ENCODE measurements around the gene REXO1.
A peak's percentile ranks its signal among the peaks of the same experiment; 100 is the strongest.
"Not testable (repeated sequence)": the region's sequence is repeated elsewhere in the genome, so short reads cannot be mapped to it uniquely, and the experiment has no call there.

DNA sequence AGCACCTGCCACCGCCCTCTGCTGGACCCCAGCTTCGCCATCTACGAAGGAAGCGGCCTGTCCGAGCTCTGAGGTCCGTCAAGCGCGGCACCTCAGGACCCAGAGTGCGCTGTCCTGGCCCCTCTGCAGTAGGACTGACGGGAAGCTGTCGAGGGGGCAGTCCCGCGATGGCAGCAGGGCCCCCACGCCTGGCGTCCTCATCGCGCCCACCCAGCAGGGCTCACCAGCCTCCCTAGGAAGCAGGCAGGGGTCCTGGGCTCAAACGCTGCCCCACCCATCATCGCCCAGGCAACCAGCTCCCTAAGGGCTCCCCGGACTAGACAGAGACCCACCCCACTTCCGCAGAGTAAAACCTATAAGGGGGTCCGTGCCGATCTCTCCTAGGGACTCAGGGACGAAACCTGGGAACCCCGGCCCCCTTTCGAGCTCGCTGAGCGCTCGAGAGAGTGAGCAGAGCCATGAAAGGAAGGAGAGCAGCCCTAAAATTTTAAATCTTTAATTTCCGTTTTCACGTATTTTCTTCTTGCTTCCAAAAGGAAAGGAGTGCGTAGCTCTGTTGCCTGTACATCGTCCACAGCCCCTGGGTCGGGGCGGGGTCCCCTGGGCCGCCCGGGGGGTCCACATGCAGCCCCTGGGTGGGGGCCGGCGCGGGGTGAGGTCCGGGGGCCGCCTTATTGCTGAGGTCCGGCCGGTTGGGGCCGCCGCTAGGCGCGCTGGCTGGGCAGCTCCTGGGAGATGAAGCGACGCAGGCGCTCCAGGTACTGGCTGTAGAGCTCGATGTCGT is 28.4 kb upstream of the REXO1 start:
- TF ChIP-seq CTCF (IDR thresholded peaks at IDR 0.05), result peak in 1 of 3 donors; percentile 2
- TF ChIP-seq POLR2A (IDR thresholded peaks at IDR 0.05), result not testable (repeated sequence)
